Measurements from ENCODE around the gene FAM114A1.

The FAM114A1 gene

DNA sequence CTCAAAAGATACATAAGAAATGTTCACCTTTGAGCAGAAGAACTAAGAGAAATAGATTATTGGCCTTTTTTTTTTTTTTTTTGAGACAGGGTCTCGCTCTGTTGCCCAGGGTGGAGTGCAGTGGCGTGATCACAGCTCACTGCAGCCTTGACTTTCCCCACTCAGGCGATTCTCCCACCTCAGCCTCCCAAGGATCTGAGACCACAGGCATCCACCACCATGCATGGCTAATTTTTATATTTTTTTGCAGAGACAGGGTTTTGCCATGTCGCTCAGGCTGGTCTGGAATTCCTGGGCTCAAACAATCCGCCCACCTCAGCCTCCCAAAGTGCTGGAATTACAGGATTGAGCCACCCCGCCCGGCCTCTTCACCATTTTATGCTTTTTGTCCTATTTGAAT, 8.1 kb upstream of the FAM114A1 start:
- DNase-seq = peak; percentile 29

DNA sequence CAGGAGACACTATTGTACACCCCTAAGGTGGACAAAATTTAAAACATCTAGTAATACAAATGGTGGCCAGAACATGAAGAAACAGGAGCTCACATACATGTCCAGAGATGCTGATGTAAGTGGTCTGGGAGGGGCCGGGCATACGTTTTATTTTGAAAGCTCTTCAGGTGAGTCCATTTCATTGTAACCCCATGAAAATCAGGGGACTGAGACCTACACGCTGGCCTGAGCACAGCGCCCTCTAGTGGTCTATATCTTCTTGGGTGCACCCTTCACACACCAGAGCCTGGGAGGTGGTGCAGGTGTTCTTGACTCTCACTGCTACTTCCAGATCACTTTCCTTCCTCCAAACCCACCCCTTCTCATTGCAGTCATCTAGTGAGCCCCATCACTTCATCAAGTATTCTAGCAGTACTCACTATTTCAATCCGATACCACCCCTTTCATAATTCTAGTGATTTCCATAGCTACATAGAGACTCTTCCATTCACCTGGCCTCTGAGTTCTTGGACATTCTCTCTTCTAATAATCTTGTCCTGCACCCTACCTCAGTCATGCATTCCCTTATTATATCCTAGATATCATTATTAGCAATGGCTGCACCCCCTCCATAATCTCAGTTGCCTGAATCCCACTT, 6.7 kb upstream of the FAM114A1 start:
- no peak for DNase-seq

DNA sequence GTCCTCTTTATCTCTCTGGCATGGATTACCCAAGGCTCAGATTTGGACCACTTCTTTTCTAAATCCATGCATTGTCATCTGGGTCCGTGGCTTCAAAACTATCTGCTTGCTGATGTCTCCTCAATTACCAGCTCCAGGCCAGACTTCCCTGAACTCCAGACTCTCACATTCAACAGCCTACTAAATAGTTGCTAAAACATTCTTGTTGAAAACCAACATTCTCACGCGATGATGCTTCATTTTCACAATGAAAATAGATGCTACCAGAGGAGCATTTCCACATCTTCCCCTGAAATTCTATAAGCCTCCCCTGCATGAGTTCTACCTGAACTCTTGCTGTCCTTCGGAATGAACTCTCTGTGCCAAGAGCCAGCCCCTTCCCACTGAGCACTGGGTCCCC, 5.8 kb upstream of the FAM114A1 start:
- DNase-seq = no peak

DNA sequence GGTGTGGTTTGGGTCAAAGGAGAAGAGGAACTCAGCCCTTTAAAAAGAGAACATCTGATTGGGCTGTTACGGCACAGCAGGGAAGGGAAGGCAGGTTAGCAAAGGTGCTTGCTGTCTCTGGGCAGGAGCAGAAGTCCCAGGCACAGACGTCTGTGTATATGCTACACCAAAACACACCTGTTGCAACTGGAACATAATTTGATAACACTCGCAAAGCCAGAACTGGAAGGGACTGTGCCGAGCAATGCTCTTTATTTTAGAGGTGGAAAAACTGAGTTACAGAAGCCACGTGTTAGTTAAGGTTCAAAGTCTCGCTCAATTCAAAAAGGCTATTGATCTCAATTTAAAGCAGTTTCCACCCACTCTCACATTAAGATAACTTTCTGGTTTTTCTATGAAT, 2.2 kb upstream of the FAM114A1 start:
- no peak for DNase-seq

DNA sequence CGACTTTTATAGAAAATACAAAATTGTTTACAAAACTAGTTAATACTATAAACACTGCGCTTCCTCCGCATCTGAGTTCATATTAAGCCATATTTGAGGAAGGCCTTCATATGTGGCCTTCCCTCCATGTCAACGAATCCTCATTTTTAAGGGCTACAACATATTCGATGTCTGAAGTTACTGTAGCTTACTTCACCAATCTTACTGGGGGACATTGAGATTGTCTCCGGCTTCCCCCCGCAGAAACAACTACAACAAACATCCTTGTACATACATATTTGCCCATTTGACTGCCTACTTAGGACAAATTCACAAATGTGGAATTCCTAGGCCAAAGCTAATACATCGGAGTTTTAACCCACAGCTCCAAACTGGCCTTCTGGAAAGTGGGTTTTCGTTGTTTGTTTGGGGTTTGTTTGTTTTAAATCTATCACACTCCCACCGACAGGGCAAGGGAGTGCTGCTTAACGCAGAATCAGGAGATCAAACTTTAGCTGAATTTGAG, 581 bp upstream of the FAM114A1 start:
- DNase-seq = no peak

DNA sequence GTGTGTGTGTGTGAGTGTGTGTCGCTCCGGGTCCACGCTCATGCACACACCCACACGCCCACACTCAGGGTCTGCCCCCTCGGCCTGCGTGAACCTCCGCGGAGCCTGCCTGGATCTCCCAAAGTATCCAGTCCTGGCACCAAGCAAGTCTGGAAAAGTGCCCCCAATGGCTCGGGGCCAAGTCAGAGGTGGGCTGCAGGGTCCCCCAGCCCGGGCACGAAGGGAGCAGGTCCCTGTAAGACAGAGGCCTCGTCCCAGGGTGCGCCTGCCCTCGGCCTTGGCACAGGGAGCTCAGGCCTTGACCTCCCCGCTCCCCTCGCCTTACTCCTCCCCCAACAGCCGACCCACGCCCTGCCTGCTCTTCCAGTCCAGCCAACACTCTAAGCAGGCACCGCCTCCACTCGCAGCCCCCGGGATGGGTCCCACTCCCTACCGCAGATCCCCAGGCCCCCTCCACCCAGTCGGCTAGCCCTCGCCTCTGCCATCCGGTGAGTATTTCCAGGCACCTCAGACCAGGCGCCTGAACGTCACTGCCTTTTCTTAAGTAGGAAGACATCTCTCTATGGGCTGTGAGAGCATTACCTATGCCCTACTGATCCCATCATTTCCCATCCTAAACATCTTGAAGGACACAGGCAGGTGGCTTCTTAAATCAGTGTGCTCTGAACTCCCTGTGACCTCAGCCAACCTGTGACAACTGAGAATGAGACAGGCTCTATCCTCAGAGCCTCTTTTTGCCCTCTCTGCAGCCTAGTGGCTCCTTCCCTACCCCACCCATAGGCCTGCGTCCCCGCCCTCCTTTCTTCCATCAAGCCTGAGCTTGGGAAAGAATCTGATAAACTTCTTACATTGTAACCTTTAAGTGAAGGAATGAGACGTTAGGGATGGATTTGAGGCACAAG, 704 bp downstream of the FAM114A1 start:
- no peak for DNase-seq

DNA sequence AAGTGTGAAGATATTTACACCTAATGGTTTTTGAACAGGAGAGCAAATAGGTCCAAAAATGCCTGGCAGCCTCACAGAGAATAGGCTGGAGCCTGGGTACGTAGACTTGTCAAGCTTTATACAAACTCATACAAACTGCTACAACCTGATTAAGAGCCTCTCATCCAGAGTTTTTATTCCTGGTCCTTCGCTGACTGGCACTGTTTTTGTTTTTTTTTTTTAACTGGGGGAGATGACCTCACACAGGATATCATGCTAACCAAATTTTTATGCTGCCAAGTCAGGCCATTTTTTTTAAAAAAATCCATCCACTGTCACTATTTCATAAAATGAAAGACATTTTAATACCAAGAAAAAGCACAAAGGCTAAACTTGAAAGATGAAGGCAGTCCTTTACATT, 1.9 kb downstream of the FAM114A1 start:
- DNase-seq = no peak

DNA sequence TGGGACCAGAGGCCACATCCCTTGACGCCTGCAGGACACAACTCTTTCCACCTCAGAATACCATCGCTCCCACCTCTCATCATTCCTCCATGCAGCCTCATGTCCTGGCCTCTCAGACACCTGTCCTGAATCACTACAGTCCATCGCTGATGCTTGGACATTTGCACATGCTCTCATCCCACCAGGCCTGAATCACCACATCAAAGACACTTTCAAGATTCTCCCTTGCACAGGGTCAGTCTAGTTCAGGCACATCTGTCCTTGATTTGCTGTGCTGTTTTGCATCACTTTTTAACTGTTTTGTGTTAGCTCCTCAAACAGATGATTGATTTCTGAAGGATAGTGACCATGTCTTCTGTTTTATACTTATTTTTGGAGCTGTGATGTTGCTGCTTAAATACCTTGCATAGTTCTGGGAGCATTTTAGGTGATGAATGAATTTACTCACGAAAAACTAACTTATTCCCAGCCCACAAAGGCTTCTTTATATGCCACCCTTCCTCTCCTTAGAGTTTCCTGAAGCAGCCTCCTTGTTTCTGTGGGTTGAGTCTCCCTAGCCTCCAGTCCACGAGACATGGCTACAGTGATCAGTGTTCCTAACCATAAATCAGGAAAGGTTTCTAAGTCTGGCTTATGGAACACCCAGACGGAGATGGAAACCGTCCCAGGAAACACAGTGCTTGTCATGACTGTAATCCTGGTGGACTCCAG, 2.6 kb downstream of the FAM114A1 start:
- DNase-seq = no peak

DNA sequence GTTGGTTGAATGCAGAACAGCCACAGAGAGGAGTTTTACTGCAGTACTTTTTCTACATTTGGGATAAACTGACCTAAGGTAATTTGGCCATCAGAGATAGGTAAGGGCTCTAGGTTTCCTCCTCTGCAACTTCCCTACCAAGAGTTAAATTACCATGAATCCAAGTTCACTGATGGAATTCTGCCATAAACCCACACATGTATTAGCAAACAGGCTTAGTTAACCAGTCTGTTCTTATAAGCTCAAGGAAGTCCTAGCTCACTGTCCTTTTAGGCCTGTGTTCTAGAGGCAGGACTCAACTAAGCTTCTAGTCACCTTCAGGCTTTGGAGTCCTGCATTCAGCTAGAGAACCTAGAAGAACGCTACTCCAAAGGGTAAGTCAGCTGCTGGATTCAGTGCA, 4.0 kb downstream of the FAM114A1 start:
- no peak for DNase-seq

DNA sequence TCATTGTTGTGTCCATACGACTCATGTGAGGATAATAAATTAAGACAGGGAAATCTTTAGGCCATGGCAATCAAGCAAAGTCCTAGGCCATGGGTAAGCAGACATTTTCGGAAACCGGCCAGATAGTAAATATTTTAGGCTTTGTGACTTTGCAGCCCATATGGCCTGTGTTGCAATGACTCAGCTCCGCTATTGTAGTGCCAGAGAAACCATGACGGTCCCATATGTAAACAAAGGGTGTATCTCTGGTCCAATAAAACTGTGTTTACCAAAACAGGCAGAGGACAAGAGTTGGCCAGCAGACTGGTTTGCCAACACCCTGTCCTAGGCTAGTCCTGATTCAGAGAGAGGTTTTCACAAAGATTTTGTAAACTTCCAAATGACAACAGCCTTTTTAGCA, 5.0 kb downstream of the FAM114A1 start:
- no peak for DNase-seq

DNA sequence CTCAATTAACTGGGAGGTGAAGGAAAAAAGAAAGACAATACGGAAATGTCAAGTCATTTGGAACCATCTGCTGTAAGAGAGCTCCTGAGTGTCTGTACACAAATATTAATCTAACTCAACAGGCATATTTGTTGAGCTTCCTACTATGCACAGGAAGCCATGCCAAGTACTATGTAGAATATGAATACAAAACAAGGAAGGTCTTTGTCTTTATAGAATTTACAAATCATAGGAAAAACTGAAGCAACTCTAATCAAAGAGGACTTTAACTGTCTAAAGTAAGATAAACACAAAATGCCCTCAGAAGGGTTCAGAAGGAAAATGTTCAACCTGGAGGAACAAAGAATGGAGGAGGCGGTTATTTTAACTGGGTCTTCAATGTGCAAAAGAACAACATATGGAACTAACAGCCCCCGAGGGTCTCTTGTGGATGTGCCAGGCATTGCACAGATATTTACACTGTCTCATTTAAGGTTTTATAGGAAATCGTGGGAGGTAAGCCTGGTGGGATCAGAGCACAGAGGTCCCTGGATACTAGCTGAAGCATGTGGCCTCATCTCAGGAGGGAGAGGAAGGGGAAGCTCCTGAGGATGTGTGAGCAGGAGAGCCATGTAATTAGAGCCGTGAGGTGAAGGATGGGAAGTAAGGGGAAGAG, 5.8 kb downstream of the FAM114A1 start:
- DNase-seq = no peak

DNA sequence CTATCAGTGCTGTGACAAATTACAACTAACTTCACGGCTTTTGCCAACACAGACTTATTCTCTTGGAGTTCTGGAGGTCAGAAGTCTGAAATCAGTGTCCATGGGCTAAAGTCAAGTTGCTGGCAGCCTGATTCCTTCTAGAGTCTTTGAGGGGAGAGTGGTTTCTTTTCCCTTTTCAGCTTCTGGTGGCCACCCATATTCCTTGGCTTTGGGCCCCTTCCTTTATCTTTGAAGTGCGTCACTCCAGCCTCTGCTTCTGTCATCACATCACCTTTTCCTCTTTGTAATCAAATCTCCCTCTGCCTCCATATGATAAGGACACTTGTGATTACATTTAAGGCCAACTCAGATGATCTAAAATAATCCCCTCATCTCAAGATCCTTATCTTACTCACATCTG, 9.0 kb downstream of the FAM114A1 start:
- no peak for DNase-seq

DNA sequence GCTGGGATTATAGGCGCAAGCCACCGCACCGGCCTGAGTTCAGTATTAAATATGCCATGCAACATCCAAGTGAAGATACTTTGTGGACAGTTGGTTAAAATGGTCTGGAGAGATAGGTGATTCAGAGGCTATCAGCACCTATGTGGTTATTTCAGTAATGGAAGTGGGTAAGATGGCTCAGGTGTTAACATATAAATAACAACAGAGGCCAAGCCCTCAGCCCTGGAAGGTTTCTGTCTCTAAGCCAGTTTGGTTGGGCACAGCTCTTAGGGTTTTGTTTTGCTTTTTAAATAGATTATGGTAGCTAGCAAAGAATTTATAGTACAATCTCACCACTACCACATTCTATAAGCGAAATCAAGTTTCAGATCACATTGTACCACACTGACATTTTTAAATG, 16.6 kb downstream of the FAM114A1 start:
- DNase-seq = no peak

DNA sequence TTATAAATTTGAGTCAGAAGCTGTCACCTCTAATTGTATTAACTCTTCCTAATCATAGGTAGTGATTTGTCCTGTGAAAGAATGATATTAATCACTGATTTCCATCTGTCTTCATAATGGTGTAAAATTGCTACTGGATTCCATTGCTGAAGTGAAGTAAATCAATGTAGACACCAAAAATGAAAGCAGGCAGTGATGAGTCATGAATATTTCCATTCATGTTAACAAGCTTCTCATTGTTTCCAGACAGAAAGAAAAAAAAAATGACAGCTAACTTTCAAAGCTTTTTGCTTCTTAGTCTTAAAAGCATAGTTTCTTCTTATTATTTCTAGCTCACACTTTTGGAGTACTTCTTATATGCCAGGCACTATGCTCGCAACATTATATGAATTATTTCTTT, 21.5 kb downstream of the FAM114A1 start:
- DNase-seq = peak; percentile 60

DNA sequence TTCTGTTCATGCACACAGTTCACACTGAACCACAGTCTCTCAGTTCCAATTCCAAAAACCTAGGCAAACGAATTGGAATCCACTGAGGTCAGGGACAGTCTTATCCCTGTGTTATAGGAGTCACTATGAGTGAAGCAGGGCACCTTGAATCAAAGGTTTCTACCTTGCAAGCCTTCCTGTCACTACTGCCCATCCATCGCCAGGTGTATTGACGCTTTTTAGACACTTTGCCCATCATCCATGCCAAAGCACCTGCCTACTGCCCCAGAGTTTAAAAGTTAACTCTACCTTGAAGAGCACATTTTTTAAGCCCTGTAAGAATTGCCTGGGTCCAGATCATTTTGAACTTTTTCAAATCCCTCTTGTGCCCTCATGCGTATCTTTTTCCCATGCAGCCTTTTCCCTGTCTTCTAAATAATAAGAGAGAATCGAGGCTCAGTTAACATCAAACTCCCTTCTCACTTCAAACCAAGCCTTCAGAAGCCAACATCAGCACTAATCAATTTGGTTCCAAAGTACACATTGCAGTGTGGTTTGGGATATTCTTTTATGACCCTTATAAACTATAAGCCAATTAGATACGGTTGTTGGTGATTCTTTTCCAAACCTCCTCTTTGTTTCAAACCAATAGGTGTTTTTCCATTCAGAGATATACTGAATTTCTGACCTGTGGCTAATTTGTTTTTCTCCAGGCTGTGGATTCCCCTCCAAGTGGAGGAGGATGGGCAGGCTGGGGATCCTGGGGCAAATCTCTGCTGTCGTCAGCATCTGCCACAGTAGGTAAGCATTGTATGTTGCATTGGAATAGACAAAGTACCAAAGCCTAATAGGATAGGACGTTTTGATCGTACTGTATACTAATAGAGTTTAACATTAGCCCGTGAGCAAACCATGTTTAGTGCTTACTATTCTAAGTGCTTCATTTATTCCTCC, 23.7 kb downstream of the FAM114A1 start:
- no peak for DNase-seq

DNA sequence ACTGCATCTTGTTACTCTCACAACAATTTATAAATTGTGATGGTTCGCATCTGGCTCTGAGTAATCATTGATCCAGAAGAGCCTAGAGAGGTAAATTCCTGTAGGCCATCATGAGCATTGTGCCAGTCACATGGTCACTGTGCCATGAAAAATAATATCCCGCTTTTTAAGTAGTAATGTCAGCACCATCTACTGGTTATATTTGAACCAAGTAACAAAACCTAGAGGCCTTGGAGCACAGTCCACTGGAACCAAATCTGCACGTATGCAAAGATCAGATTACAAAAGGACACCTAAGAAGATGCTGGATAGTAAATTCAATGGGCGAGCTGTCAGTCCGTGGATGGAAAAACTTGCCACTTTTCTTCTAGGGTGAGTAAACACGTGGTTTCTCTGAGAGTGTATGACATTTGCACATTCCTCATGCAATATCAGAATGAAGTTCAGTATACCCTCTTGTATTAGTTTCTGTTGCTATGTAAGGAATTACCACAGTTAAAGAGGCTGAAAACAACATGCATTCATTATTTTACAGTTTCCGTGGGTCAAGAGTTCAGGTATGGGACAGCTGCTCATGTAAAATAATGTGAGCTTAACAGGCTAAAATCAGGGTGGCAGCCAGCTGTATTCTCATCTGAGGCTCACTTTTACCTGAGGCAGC, 26.8 kb downstream of the FAM114A1 start:
- DNase-seq = no peak

DNA sequence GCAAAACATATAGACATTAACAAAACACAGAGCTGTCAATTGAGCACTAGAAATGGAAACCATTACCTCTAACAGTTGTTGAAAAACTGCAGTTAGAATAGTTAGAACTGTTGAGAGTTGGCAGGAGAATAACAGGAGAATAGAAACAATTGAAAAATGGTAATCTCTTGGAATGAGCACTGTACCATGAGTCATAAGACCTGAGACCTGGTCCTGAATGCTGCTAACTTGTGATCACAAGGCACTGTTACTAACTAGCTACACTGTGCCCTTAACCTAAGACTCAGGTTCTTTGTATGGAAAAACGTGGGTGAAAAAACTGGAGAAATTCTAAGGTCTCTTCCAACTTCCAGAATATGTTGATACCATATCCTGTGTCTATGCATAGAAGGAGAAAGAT, 29.3 kb downstream of the FAM114A1 start:
- DNase-seq = no peak

DNA sequence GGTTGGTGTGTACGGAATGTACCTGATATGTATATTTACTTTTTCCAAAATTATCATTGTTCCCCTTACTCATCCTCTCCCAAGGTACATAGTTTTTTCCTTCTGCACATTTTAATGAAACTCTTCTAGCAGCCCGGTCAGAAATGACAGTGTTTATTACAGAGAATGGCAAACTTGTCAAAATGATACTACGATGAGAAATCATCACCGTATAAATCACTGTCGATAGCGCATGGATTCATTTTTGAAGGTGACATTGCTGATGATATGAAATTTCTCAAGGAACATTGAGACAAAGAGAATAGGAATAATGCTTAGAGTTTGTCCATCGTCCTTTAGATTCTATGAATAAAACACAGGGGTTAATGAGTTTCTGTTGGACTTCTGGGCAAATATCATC, 30.6 kb downstream of the FAM114A1 start:
- DNase-seq = no peak

DNA sequence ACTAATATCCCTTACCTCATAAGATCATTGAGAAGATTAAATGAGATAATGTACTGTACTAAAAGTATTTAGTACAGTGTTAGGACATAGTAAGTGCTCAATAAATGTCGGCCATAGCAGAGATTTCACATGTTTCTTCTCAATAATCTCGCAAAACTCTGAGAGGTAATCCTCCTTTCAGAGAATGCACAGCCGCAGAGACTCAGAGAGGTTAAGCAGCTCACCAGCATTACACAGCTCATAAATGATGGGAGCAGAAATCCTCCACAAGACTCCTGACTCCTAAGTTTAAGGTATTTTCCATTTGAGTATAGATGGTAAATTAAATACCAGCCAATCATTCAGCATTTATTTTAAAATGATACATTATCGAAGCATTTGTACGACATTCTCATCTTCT, 34.6 kb downstream of the FAM114A1 start:
- no peak for DNase-seq

DNA sequence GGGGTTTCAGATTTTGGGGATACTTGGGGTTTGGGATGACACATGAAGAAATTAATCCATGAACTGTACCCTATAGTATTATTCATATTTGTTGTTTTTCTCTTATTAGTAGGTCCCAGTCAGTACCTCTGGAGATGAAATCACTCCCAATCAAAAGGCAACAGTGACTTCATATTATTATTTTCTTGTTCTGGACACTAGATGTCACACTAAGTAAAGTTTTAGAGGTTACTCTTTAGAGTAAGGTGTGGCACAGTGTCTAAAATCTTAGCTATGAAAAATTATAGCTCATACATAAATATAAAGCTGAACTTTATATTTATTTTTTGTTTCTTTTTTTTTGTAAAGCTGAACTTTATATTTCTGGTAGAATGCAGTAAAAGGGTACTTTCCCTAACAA, 35.1 kb downstream of the FAM114A1 start:
- DNase-seq = peak; percentile 25

DNA sequence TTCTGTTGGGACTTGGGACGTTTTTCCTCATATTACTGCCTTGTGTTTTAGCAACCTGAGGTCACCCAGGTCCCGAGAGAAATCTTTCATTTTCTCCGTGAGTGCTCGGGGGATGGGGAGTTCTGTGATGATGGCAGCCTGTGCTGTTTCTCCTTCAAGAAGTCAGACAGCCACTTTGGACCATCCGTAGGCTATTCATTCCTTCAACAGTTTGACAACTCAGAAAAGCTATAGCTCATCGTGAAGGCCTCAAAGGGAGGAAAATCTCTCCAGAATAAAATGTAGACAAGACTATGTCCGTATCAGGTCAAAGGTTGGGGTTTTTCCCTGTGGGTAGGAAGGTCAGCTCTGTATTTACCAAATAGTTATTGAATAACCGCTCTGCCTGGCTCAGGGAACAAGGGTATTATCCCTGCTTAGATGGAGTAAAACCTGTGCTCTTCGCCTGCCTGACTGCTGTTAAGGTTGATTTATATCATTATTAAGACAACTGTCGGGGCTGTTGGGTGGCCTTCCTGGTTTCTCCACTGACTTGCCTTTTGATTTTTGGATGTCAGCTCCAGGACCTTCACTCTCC, 36.6 kb downstream of the FAM114A1 start:
- no peak for DNase-seq
